NCI-H460 (cell line): ENCODE measurements around the gene PTPN13. TPM values are rescaled to one million over a fixed set of nuclear protein-coding genes. Genes with fewer than 3 reads are reported as not detected.

Experiments used
- DNase-seq: peaks from one replicate; pipeline ENCODE4 v3.0.0-alpha.2; 2016; ENCODE audit warnings: low read depth; ENCODE audit errors: extremely low read depth
- total RNA-seq: library from RNA; depleted of rRNA; stranded (reverse); fragments of >200 nt; shearing (Covaris generic); gene quantifications from 2 replicates; pipeline ENCODE4 v1.2.3, GENCODE V29; 2014; rRNA removed

PTPN13 gene
- total RNA-seq, 1 experiment from 2014 or later: 12.6 TPM

DNA sequence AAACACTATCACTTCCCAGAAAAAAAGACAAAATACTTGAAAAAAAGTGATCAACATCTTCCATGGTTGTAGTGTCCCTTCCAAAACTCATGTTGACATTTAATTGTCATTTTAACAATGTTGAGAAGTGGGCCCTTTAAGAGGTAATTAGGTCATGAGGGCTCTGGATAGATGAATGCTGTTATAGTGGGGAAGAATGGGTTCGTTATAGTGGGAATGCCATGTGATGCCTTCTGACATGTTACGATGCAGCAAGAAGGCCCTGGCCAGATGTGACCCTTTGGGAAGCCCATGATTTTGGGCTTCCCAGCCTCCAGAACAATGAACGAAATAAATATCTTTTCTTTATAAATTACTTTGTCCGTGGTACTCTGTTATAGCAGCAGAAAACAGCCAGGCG is 259.1 kb downstream of the PTPN13 start:
- no peak for DNase-seq

- no peak for DNase-seq
These were observed 261.5 kb downstream of the PTPN13 start for GRCh38 chr4:86855572-86855971.

DNA sequence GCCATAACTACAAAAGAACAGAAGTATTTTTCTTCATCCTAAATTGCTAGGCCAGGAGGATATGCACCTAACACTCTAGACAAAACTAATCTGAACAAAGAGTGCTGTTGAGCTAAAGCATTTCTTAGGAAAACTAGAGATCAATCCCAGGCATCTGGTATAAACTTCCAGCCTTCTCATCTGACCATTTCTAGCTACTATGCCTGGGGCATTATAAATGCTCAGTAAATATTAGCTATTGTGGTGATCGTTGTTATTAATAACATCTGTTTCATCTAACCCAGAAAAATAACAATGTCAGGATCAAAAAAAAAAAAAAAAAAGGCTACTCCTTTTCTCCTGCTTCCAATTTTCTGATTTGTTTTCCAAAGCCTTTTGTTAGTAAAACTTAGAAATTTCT is 262.8 kb downstream of the PTPN13 start:
- no peak for DNase-seq

DNA sequence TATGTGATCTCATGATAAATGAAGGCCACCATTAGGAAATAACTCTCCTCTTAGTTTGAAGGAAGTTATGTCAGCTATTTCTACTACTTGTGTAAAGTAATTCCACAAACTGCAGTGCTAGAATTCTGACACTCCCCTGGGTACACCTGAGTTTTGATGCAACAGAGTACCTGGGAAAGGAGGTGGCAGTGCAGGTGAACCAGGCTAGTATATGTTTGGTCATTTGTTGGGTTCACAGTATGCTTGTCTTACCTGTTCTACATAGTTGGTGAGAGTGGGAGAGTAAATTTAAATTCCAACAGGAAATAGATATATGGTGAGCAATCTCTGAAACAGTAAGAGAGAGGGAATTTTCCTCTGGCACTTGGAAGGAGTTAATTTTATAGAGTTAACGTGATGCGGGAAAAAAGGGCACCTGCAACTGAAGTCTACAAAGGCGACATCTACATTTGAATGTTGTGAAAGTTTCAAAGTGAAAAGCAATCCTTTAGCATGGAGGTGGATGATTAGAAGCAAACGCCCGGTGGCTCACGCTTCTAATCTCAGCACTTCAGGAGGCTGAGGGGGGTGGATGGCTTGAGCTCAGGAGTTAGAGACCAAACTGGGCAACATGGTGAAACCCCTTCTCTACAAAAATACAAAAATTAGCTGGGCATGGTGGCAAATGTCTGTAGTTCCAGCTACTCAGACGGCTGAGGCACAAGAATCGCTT is 263.4 kb downstream of the PTPN13 start:
- DNase-seq: no peak

Other genes starting within 250 kb of the PTPN13 start
- 0.10 and 0.32 TPM in 2 replicates for gene MAPK10, start 234.3 kb upstream of the PTPN13 start, total RNA-seq